Rectal smooth muscle tissue (tissue), 1 donor: ENCODE data around the gene HS6ST3.

Experiments used
- H3K27ac ChIP-seq: one replicate; pipeline ENCODE4 v1.7.0; 2013; ENCODE audit warnings: low read depth, low read length, inconsistent platforms
- H3K27me3 ChIP-seq: one replicate; pipeline ENCODE4 v1.7.0; 2013; ENCODE audit warnings: low read length; ENCODE audit not compliant: control insufficient read depth, insufficient read depth
- H3K36me3 ChIP-seq: one replicate; pipeline ENCODE4 v1.7.0; 2013; ENCODE audit warnings: low read length; ENCODE audit not compliant: control insufficient read depth, insufficient read depth
- H3K4me1 ChIP-seq: one replicate; pipeline ENCODE4 v1.7.0; 2013; ENCODE audit warnings: low read length; ENCODE audit not compliant: control insufficient read depth, insufficient read depth
- H3K4me3 ChIP-seq: one replicate; pipeline ENCODE4 v1.7.0; 2013; ENCODE audit warnings: low read length
- H3K9ac ChIP-seq: one replicate; pipeline ENCODE4 v1.7.0; 2013; ENCODE audit warnings: low read length

The HS6ST3 gene

DNA sequence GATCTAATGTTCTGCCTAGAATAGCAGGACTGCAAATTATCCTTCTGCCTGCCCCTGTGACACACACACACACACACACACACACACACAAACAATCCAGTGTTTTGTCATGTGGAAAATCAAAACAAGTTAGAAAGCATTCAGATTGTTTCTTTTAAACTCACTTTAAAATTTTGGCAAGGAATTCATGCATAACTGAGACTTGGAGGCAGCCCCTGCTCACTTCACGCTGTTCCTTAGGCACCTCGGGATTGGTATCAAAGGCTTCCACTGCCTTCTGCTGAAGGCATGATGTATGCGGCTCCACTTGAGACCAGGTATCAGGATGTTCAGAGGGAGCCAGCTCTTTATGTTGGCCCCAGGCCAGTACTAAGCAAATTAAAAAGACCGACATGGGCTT lies 745.6 kb downstream of the HS6ST3 start:
- no peaks in the 10 kb centered on the region for H3K27me3 ChIP-seq
- no peaks in the 10 kb centered on the region for H3K4me1 ChIP-seq
- no peak overlapping the region for H3K27ac ChIP-seq
- H3K4me3 ChIP-seq = no peak overlapping the region
- no peak overlapping the region for H3K9ac ChIP-seq
- H3K36me3 ChIP-seq = no peaks in the 10 kb centered on the region

DNA sequence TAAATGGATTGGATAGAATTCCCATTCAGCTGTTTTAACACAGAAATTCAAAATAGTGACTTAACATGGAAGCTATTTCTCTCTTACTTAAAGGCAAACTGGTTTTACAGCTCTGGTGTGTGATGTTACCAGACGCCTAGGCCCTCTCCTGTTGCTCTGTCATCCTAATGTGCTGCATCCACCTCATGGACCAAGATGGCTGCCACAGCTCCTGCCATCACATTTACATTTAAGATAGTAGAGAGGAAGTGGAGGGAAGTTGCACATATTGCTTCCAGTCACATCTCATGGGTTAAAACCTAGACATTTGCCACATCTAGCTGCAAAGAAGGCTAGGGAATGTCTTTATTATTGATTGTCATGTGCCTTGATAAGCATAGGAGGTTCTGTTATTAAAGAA lies 746.8 kb downstream of the HS6ST3 start:
- no peak overlapping the region for H3K27ac ChIP-seq
- no peak overlapping the region for H3K9ac ChIP-seq
- H3K4me3 ChIP-seq = no peak overlapping the region
- no peaks in the 10 kb centered on the region for H3K36me3 ChIP-seq
- H3K4me1 ChIP-seq = no peaks in the 10 kb centered on the region
- no peaks in the 10 kb centered on the region for H3K27me3 ChIP-seq

DNA sequence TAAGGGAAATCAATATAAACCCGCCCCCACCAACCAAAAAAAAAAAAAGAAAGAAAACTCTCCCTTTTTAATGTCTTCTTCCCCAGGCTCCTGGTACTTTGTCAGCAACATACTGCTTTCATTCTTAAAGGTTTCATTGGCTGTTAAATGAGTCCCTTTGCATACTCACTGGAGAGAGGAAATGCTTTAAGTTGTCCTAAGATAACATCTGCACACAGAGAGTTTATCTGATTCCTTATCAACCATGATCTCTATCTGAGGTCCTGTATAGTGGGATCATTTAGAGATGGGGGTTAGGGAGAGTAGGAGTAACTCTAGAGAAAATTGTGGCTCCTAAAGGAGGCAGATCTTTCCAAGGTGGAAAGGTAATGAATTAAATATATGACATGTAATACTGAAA lies 747.9 kb downstream of the HS6ST3 start:
- Histone ChIP-seq H3K9ac (no peak overlapping the region), H3K4me1 (no peaks in the 10 kb centered on the region), H3K4me3 (no peak overlapping the region), H3K36me3 (no peaks in the 10 kb centered on the region), H3K27me3 (no peaks in the 10 kb centered on the region), H3K27ac (no peak overlapping the region)

DNA sequence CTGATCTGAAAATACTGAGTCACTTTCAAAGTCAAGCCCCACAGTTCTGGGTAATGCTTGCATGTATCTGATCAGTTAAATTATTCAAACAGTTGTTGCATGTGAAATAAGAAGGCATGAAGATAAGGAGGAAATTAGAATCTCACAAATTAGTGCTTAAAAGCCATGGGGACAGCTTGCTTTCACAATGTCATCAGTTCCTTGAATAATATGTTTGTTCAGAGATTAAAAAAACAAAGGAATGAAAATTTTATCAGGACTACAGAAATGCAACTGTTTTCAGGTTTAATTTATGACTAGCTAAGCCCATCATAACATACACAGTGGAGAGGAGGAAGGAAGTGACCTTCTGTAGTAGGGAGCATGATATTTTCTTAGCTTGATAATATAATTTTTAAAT lies 754.3 kb downstream of the HS6ST3 start:
- Histone ChIP-seq H3K4me3 (no peak overlapping the region), H3K27me3 (no peaks in the 10 kb centered on the region), H3K4me1 (no peaks in the 10 kb centered on the region), H3K9ac (no peak overlapping the region), H3K36me3 (no peaks in the 10 kb centered on the region), H3K27ac (no peak overlapping the region)

DNA sequence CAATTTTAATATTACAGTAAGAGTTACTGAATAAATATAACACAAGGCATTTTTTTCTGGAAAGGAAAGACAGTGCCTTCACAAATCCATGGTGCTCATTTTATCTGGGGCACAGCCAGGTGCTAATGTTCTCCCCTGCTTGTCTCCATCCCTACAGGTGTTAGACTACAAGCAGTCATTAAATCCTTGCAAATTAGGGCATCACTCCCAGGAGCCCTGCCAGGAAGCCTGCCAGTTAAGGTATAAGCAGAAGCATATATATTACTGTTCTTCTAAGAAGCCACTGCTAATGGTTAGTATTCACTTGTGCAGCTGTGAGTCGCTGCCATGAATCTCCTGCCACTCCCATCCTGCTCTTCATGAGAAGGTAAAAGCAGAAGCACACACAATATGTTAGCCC lies 754.7 kb downstream of the HS6ST3 start:
- no peaks in the 10 kb centered on the region for H3K36me3 ChIP-seq
- no peaks in the 10 kb centered on the region for H3K27me3 ChIP-seq
- no peak overlapping the region for H3K9ac ChIP-seq
- no peak overlapping the region for H3K4me3 ChIP-seq
- H3K4me1 ChIP-seq = no peaks in the 10 kb centered on the region
- H3K27ac ChIP-seq = no peak overlapping the region

DNA sequence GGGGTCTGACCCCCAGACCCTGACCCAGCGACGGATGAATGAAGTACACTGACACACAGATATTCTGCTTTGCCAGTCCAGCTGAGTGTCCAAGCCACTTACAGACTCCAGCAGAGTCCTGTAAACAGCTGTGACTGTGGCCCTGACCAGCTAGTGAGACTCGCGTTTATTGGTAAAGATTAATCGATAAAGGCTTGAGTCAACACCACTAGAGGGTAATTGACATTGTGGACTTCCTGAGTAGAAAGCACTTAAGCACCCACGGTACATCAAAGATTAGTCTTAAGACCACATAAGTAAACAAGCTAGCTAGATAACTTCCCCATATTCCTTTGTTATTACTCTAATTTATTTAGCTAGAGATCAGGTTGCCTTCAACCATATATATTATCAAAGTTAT lies 758.4 kb downstream of the HS6ST3 start:
- Histone ChIP-seq H3K4me1 (no peaks in the 10 kb centered on the region), H3K36me3 (no peaks in the 10 kb centered on the region), H3K27me3 (no peaks in the 10 kb centered on the region), H3K27ac (no peak overlapping the region), H3K4me3 (no peak overlapping the region), H3K9ac (no peak overlapping the region)

DNA sequence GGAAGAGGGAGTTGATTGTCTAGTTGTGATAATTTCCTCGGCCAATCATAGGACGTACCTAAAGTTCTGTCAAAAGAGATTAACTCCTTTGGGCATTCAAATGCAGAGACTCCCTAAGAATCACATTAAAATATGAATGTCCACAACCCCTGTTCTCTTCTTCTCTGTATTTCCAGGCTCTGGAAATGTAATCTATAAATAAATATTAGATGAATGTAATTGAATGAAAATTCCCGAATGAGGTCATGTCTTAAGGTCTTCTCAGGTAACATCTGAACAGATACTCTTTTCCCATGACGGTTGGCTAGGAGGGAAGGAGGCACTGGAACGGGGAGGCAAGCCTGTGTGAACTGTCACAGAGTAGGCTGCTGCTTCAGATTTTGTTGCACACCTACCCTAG lies 759.2 kb downstream of the HS6ST3 start:
- no peaks in the 10 kb centered on the region for H3K27me3 ChIP-seq
- no peaks in the 10 kb centered on the region for H3K4me1 ChIP-seq
- H3K36me3 ChIP-seq = no peaks in the 10 kb centered on the region
- H3K4me3 ChIP-seq = no peak overlapping the region
- no peak overlapping the region for H3K9ac ChIP-seq
- H3K27ac ChIP-seq = no peak overlapping the region

DNA sequence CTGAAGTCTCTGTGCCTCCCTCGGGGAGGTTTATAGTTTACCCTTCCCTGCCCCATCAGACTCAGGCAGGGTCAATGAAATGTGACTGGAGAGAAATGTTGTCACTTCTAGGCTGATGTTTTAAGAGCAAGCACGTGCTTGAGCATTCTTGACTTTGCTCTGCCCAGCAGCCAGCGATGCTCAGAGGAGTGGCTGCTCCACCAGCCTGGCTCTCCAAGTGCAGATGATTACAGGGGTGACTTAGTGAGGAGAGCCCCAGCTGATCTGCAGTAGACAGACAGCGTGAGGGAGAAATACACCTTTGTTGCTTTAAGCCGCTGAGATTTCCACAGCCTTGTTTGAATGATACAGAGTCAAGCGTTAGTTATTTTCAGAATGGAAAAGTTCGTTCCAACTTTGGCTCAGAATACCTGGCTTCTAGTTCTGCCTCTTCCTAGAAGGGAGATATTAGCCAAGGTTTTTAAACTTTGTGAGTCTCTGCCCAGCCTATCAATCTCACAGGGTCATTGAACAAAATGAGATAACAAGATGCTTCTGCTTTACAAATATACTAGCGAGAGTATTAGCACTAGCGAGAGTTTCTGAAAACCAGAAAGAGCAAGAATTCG lies 760.7 kb downstream of the HS6ST3 start:
- H3K4me1 ChIP-seq = no peaks in the 10 kb centered on the region
- no peak overlapping the region for H3K4me3 ChIP-seq
- no peaks in the 10 kb centered on the region for H3K36me3 ChIP-seq
- H3K27me3 ChIP-seq = no peaks in the 10 kb centered on the region
- no peak overlapping the region for H3K9ac ChIP-seq
- no peak overlapping the region for H3K27ac ChIP-seq

DNA sequence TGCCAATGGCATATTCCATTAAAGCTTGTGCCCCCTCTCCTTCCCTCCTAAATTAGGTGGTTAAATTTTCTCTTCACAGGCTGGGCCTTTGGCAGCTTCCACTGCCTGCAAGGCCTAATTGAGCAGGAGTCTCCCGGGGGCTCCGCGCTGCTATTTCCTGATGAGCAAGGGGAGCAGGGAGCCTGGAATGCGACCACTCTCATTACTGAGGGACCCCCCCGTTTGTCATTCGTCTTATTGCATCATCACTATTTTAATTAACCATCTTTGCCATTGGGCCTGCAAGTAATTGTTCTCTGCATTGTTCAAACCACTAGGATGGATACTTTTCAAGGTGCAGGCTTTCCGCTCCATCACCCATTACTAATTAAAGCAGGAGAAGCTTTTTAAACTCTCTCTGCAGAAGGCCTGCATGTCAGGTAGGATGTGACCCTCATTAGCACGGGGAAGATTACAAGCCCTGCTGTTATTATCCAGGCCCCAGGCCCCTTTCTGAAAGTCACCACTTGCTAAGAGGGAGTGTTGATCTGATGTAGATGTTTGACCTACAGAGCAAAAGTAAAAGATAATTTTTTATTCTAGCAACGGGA lies 762.0 kb downstream of the HS6ST3 start:
- no peak overlapping the region for H3K4me3 ChIP-seq
- H3K27ac ChIP-seq = no peak overlapping the region
- H3K9ac ChIP-seq = no peak overlapping the region
- no peaks in the 10 kb centered on the region for H3K36me3 ChIP-seq
- no peaks in the 10 kb centered on the region for H3K4me1 ChIP-seq
- H3K27me3 ChIP-seq = no peaks in the 10 kb centered on the region

DNA sequence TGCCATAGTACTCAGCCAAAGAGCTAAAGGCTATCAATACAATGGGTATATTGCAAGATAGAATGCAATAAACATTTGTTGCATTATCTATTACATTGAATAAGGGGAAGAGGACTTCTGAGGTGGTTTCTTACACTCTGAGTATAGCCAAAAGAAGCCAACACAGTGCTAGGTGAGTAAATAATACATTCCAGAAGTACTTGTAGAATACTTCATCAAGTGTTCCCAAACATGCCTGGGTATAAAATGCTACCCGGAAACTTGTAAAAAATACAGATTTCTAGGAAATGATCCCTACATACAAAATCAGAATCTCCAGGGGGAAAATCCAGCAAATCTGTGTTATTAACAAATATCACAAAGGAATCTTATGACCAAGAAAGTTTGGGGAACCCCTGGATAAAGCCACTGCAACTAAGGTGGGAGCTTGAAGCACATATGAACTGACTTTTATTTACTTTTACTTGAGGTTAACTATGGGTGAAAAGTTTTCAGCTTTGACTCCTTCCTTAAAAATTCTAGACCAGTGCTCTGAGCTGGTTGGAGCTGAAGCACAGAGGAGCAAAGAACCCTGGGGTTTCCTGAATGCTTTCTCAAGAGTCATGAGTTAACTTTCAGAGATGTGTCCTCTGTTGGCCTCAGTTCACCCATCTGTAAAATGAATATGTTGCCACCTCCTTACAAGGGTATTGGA lies 768.4 kb downstream of the HS6ST3 start:
- Histone ChIP-seq H3K4me3 (no peak overlapping the region), H3K9ac (no peak overlapping the region), H3K4me1 (no peaks in the 10 kb centered on the region), H3K36me3 (no peaks in the 10 kb centered on the region), H3K27ac (no peak overlapping the region), H3K27me3 (no peaks in the 10 kb centered on the region)

DNA sequence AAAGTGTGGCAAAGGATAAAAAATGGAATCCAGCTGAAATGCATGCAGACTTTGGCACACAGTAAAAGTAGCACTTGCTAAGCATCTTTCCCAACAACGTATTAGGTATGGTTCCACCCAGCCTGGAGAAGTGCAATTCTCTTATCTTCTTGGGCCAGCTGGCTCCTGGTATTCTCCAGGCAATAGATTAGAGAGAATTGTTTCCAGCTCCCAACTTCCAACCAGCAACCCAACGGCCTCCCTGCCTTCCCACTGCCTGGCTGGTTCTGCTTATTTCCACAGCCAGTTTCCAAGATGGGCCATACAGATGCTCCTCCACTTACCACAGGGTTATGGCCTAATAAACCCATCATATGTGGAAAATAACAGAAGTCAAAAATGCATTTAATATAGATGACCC lies 771.0 kb downstream of the HS6ST3 start:
- Histone ChIP-seq H3K4me3 (no peak overlapping the region), H3K27ac (no peak overlapping the region), H3K9ac (no peak overlapping the region), H3K36me3 (no peaks in the 10 kb centered on the region), H3K4me1 (no peaks in the 10 kb centered on the region), H3K27me3 (no peaks in the 10 kb centered on the region)

DNA sequence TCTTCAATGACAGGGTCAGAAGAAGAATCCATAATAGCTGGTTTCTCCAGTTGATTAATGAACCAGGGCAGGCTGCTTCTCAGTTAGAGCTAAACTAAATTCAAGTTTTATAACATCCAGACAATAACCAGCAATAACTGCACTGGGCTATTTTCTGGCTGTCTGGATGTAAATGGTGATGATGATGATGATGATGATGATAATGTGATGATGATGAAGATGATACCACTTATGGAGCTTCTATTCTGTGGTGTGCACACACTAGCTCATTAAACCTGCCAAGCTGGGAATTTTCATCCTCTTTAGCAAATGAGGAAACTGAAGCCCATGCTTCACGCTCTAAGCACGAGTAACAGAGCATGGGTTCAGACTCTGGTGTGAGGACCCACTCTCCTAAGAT lies 772.2 kb downstream of the HS6ST3 start:
- H3K27ac ChIP-seq = no peak overlapping the region
- H3K36me3 ChIP-seq = no peaks in the 10 kb centered on the region
- H3K27me3 ChIP-seq = no peaks in the 10 kb centered on the region
- no peak overlapping the region for H3K4me3 ChIP-seq
- H3K4me1 ChIP-seq = no peaks in the 10 kb centered on the region
- H3K9ac ChIP-seq = no peak overlapping the region

DNA sequence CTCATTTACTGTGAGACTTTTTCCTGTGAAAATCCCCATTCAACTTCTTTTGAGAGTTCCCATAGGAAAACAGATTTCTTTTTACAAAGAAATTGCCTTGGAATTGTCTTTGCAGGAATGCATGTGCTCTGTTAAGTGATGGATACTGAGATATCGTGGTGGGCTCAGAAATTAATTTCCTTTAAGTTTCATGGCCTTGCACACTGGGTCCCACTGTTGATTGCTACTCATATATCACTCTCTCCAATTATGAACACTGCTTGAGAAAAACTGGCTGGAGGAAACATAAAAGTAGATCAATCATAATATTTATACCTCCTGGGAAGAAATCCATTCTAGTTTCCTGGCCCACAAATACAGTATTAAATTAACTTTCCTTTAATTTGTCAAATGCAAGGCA lies 773.1 kb downstream of the HS6ST3 start:
- no peak overlapping the region for H3K27ac ChIP-seq

More for the DNA sequence above, 773.1 kb downstream of the HS6ST3 start:
- no peak overlapping the region for H3K4me3 ChIP-seq
- H3K27me3 ChIP-seq = no peaks in the 10 kb centered on the region
- H3K36me3 ChIP-seq = no peaks in the 10 kb centered on the region
- no peak overlapping the region for H3K9ac ChIP-seq
- H3K4me1 ChIP-seq = no peaks in the 10 kb centered on the region
